ENCODE results near the gene SNTB2. TPM values are rescaled to one million over a fixed set of nuclear protein-coding genes. Genes with fewer than 3 reads are reported as not detected.

The SNTB2 gene
- total and polyA plus RNA-seq, 2 of the 8 experiments (the other 6 are each of a cell fraction or from before 2014, with no cell fraction given) = 6.0 to 16.1 TPM

- H3K79me2 ChIP-seq (ENCODE audit: control insufficient read depth in 1 of 2, insufficient read depth in 2 of 2, low read length in 2 of 2) = peaks cover 0 to 3% of the 10 kb centered on the region in 2 experiments; a peak in 1 of 4 replicates
- 84% methylated on average over 4 of the region's 4 CpGs; no CpG with 5 or more reads in 1 of the 2 experiments for WGBS, 2 experiments (ENCODE audit: extremely low coverage in 1 of 2, insufficient coverage in 1 of 2, insufficient read length in 1 of 2, insufficient replicate concordance in 2 of 2, low coverage in 1 of 2, low lambda C conversion rate in 2 of 2, missing lambda C conversion rate in 1 of 2)
- DNase-seq (ENCODE audit: low read depth in 1 of 2, low spot score in 2 of 2) = no peak
- TF ChIP-seq PHF8 (conservative IDR thresholded peaks at IDR 0.05; ENCODE audit: low read depth, low read length) (no peak), SUZ12 (IDR thresholded peaks at IDR 0.05; ENCODE audit: low read length) (no peak), KDM5A (IDR thresholded peaks at IDR 0.05; ENCODE audit: low read length) (no peak), MAFK (IDR thresholded peaks at IDR 0.05; ENCODE audit: low read depth, low read length) (no peak), ATF2 (IDR thresholded peaks at IDR 0.05; ENCODE audit: low read length) (no peak), NRF1 (IDR thresholded peaks at IDR 0.05; ENCODE audit: low read depth, low read length) (no peak)
These were observed 55.0 kb downstream of the SNTB2 start for GRCh38 chr16:69241926-69242325.

More at GRCh38 chr16:69241926-69242325, 55.0 kb downstream of the SNTB2 start:
- no peak overlapping the region for H2AK5ac ChIP-seq (ENCODE audit: low read depth, low read length)
- no peak overlapping the region for H3K14ac ChIP-seq (ENCODE audit: insufficient read length)
- no peak overlapping the region for H3K4me3 ChIP-seq (ENCODE audit: extremely low read depth in 1 of 4, insufficient read depth in 2 of 4, low read depth in 3 of 4, low read length in 4 of 4)
- H3K36me3 ChIP-seq (ENCODE audit: control insufficient read depth in 2 of 4, insufficient read depth in 4 of 4, low read length in 3 of 4) = peaks cover 0 to 4% (median 0%) of the 10 kb centered on the region in 4 experiments; a peak in 1 of 8 replicates
- H2BK120ac ChIP-seq (replicated peaks; ENCODE audit: low read depth, low read length) = no peak overlapping the region
- no peak overlapping the region for H3K9ac ChIP-seq (replicated peaks in 1 of 4; ENCODE audit: extremely low read depth in 1 of 4, low read depth in 3 of 4, low read length in 3 of 4)
- no peaks in the 10 kb centered on the region for H3K27me3 ChIP-seq (replicated peaks in 1 of 4; ENCODE audit: control insufficient read depth in 3 of 4, extremely low read depth in 1 of 4, insufficient read depth in 3 of 4, low read length in 3 of 4)
- no peak overlapping the region for H3K56ac ChIP-seq (replicated peaks; ENCODE audit: insufficient read length, low read depth, low read length)
- H3K23me2 ChIP-seq (ENCODE audit: low read depth, low read length) = no peaks in the 10 kb centered on the region
- no peak overlapping the region for H2AFZ ChIP-seq (ENCODE audit: low read length)
- POLR2A ChIA-PET (ENCODE audit: partially characterized antibody) = no interaction called here
- H3K4me1 ChIP-seq (replicated peaks in 1 of 4; ENCODE audit: control insufficient read depth in 3 of 4, insufficient read depth in 4 of 4, low read length in 3 of 4) = no peaks in the 10 kb centered on the region
- H2BK20ac ChIP-seq (ENCODE audit: low read length) = no peak overlapping the region
- H2BK15ac ChIP-seq (ENCODE audit: low read length) = no peak overlapping the region
- H3K4ac ChIP-seq (replicated peaks; ENCODE audit: insufficient read length, low read depth, low read length) = no peak overlapping the region
- no peaks in the 10 kb centered on the region for H3K79me1 ChIP-seq (ENCODE audit: low read depth, low read length)
- no peak overlapping the region for H4K91ac ChIP-seq (replicated peaks; ENCODE audit: insufficient read length, low read length)
- no peak overlapping the region for H3K4me2 ChIP-seq (ENCODE audit: insufficient read depth in 1 of 2, low read depth in 2 of 2, low read length in 2 of 2)
- no peak overlapping the region for H4K5ac ChIP-seq (ENCODE audit: insufficient read length, low read depth, low read length)
- no peak overlapping the region for H2BK12ac ChIP-seq (ENCODE audit: low read depth, low read length)
- no peak overlapping the region for H3K23ac ChIP-seq (ENCODE audit: insufficient read length)
- CTCF ChIA-PET (ENCODE audit: partially characterized antibody) = interaction anchor here (0.6 kb wide), 1 partner anchor 43 kb away, joined by 3 read pairs; no protein-coding TSS in a partner anchor
- no peak overlapping the region for H2BK5ac ChIP-seq (ENCODE audit: low read depth, low read length)
- no peaks in the 10 kb centered on the region for H4K20me1 ChIP-seq (replicated peaks in 1 of 2; ENCODE audit: control insufficient read depth in 1 of 2, insufficient read depth in 2 of 2, low read length in 2 of 2)
- H3K27ac ChIP-seq (ENCODE audit: low read depth, low read length) = no peak overlapping the region
- H3K9me3 ChIP-seq (ENCODE audit: insufficient read depth in 2 of 2, low read depth in 1 of 2, low read length in 1 of 2) = no peaks in the 10 kb centered on the region
- H3K18ac ChIP-seq (ENCODE audit: extremely low read depth, low read length) = no peak overlapping the region
- no peak overlapping the region for H4K8ac ChIP-seq (ENCODE audit: extremely low read depth, insufficient read depth, low read length)
- no peak for FAIRE-seq
